ENCODE data around the gene CATSPERE.

Gene CATSPERE

DNA sequence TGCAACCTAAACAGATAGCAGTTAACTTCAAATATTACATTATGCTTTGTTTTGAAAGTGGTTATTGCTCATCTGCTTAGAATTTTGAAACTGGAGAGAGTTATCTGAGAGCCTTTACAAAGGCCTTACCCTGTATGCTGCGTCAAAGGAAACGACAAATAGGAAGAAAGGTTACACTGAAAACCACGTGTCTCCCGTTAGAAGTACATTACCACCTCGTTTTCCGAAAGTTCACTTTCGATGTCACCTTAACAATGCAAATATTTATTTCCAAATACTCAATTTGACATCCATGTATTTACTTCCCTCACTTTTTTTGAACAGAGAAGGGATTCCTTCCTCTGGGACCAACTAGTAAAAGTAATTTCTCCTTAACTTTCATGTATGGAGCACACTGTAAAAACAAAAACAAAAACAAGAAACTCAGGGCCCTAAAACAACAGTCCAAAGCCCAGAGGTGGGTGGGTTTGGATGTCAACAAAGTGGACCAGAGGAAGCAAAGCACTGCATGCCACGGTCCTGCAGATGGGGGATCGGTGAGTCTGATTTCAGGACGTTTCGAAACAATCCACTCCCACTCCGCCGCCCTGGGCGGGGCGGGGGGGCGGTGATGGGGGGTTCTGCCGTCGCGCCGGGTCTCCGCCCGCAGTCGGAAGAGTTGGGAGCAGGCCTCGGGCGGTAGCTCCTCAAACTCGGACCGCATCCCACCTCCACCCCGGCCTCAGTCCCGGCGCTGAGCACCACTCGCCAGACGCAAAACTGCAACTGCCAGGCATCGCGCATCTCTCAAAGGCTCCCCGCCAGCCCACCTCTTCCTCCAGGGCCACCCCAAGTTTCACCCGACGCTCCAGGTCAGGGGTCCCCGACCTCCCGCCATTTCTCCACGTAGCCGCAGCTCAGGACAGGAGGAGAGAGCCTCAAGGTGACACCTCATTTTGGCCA is 10.2 kb upstream of the CATSPERE start:
- no peak for TF ChIP-seq EZH2 (IDR thresholded peaks at IDR 0.05; ENCODE audit: borderline replicate concordance, low read length)
- TF ChIP-seq, protein P1, sequence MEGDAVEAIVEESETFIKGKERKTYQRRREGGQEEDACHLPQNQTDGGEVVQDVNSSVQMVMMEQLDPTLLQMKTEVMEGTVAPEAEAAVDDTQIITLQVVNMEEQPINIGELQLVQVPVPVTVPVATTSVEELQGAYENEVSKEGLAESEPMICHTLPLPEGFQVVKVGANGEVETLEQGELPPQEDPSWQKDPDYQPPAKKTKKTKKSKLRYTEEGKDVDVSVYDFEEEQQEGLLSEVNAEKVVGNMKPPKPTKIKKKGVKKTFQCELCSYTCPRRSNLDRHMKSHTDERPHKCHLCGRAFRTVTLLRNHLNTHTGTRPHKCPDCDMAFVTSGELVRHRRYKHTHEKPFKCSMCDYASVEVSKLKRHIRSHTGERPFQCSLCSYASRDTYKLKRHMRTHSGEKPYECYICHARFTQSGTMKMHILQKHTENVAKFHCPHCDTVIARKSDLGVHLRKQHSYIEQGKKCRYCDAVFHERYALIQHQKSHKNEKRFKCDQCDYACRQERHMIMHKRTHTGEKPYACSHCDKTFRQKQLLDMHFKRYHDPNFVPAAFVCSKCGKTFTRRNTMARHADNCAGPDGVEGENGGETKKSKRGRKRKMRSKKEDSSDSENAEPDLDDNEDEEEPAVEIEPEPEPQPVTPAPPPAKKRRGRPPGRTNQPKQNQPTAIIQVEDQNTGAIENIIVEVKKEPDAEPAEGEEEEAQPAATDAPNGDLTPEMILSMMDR (IDR thresholded peaks at IDR 0.05; ENCODE audit: low read length) = no peak
- H2AFZ ChIP-seq (ENCODE audit: low read length) = no peak overlapping the region

DNA sequence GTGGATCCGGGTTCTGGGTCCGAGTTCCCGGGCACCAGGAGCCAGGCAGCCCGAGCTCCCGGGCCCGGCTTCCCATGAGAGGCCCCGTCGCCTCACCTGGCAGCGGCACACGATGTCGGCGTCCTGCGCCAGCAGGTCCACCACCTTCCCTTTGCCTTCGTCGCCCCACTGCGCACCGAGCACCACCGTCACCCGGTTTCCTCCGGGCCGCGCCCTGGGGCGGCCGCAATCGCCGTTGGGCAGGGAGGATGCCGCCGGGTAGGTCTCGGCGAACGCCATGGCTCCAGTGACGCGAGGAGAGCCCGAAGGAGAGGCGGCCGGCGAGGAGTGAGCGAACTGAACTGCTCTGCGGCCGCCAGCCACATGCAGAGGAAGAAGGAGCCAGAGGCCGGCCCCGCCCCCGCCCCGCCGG is 9.5 kb upstream of the CATSPERE start, which contains the start of gene ADSS2:
TSS of gene ADSS2 (minus strand) at position 371 of the 412 bp plus-strand sequence. CDS start at position 279, 92 bp downstream.
- H3K9ac ChIP-seq (ENCODE audit: low read length) = peak within 1 kb of the TSS; percentile 98
- H4K20me1 ChIP-seq (ENCODE audit: insufficient read depth, low read length) = no peaks in the 10 kb centered on the region
- no peaks in the 10 kb centered on the region for H3F3A ChIP-seq (ENCODE audit: insufficient read depth, low read length)
- TF ChIP-seq EZH2 (IDR thresholded peaks at IDR 0.05; ENCODE audit: borderline replicate concordance, low read length) = no peak
- TF ChIP-seq, protein P1 (IDR thresholded peaks at IDR 0.05; ENCODE audit: low read length) = no peak
- peak within 1 kb of the TSS; percentile 77 for H3K27ac ChIP-seq (ENCODE audit: low read depth, low read length, poor library complexity, severe bottlenecking)
- H3K4me2 ChIP-seq (ENCODE audit: low read length) = peak within 1 kb of the TSS; percentile 90
- no peaks in the 10 kb centered on the region for H3K27me3 ChIP-seq (ENCODE audit: insufficient read depth, low read length)
- H3K9me2 ChIP-seq (ENCODE audit: low read depth, low read length) = no peaks in the 10 kb centered on the region
- H3K4me3 ChIP-seq (ENCODE audit: low read depth, low read length, poor library complexity, severe bottlenecking) = peak within 1 kb of the TSS; percentile 98
- peaks cover 46% of the 10 kb centered on the region for H3K4me1 ChIP-seq (ENCODE audit: insufficient read depth, low read length, severe bottlenecking)
- H3K79me2 ChIP-seq (ENCODE audit: insufficient read depth, low read length) = peaks cover 48% of the 10 kb centered on the region
- H3K9me3 ChIP-seq (ENCODE audit: low read length) = no peaks in the 10 kb centered on the region
- peaks cover 36% of the 10 kb centered on the region for H3K36me3 ChIP-seq (ENCODE audit: insufficient read depth, low read length)
- H2AFZ ChIP-seq (ENCODE audit: low read length) = peak within 1 kb of the TSS; percentile 24; the same call in 1 of the 2 replicates

More for the DNA sequence above, 10.2 kb upstream of the CATSPERE start:
- H3K4me2 ChIP-seq (ENCODE audit: low read length) = peak overlapping the region; percentile 90
- peaks cover 55% of the 10 kb centered on the region for H3K79me2 ChIP-seq (ENCODE audit: insufficient read depth, low read length)
- H4K20me1 ChIP-seq (ENCODE audit: insufficient read depth, low read length) = no peaks in the 10 kb centered on the region
- peak overlapping the region; percentile 98 for H3K9ac ChIP-seq (ENCODE audit: low read length)
- H3F3A ChIP-seq (ENCODE audit: insufficient read depth, low read length) = no peaks in the 10 kb centered on the region
- H3K4me3 ChIP-seq (ENCODE audit: low read depth, low read length, poor library complexity, severe bottlenecking) = peak overlapping the region; percentile 98
- H3K27ac ChIP-seq (ENCODE audit: low read depth, low read length, poor library complexity, severe bottlenecking) = peak overlapping the region; percentile 77
- H3K4me1 ChIP-seq (ENCODE audit: insufficient read depth, low read length, severe bottlenecking) = peaks cover 46% of the 10 kb centered on the region
- no peaks in the 10 kb centered on the region for H3K27me3 ChIP-seq (ENCODE audit: insufficient read depth, low read length)
- H3K36me3 ChIP-seq (ENCODE audit: insufficient read depth, low read length) = peaks cover 42% of the 10 kb centered on the region
- H3K9me3 ChIP-seq (ENCODE audit: low read length) = no peaks in the 10 kb centered on the region
- no peaks in the 10 kb centered on the region for H3K9me2 ChIP-seq (ENCODE audit: low read depth, low read length)

DNA sequence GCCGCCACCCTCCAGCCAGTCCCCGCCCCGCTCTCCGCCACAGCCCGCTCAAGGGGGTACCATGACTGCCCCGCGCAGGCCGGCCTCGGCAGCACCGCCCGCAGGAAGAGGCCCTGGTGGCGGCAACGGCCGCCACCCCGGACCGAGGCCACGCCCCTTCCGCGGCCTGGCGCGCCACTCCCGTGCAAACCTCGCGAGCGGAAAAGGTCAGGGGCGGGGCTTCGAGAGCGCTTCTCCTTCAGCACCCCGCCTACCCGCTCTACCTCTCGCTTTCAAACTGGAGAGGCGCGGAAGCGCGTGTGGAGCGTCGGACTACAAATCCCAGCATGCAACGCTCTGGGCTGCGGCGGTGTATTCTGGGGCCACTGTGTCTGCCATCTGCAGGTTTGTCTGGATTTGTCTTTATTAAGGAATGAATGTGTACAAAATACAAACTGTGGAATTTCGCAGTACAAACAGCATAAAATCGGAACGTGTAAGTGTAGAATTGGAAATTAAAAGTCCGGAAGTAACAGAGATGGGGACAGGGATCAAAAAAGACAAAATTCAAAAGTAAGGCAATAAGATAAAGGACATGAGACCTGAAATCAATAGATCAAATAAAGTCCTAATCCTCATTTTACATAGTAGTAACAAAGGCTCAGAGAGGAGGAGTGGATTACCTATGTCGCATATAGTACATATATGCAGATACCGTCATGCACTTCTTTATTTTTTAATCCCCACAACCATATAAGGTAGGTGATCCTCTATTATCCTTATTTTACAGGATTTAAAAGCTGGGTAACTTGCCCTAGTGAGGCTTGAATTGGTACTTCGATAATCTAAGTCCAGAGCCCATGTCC is 8.9 kb upstream of the CATSPERE start:
- peak overlapping the region; percentile 98 for H3K4me3 ChIP-seq (ENCODE audit: low read depth, low read length, poor library complexity, severe bottlenecking)
- peak overlapping the region; percentile 49 for H3K9ac ChIP-seq (ENCODE audit: low read length)
- H3F3A ChIP-seq (ENCODE audit: insufficient read depth, low read length) = no peaks in the 10 kb centered on the region
- TF ChIP-seq, protein P1 (IDR thresholded peaks at IDR 0.05; ENCODE audit: low read length) = peak; percentile 40
- TF ChIP-seq EZH2 (IDR thresholded peaks at IDR 0.05; ENCODE audit: borderline replicate concordance, low read length) = no peak
- H2AFZ ChIP-seq (ENCODE audit: low read length) = peak overlapping the region; percentile 24; the same call in 1 of the 2 replicates
- no peaks in the 10 kb centered on the region for H4K20me1 ChIP-seq (ENCODE audit: insufficient read depth, low read length)
- no peak overlapping the region for H3K27ac ChIP-seq (ENCODE audit: low read depth, low read length, poor library complexity, severe bottlenecking)
- H3K4me2 ChIP-seq (ENCODE audit: low read length) = peak overlapping the region; percentile 62
- H3K9me3 ChIP-seq (ENCODE audit: low read length) = no peaks in the 10 kb centered on the region
- H3K79me2 ChIP-seq (ENCODE audit: insufficient read depth, low read length) = peaks cover 42% of the 10 kb centered on the region
- peaks cover 33% of the 10 kb centered on the region for H3K36me3 ChIP-seq (ENCODE audit: insufficient read depth, low read length)
- H3K4me1 ChIP-seq (ENCODE audit: insufficient read depth, low read length, severe bottlenecking) = peaks cover 44% of the 10 kb centered on the region
- H3K9me2 ChIP-seq (ENCODE audit: low read depth, low read length) = no peaks in the 10 kb centered on the region
- H3K27me3 ChIP-seq (ENCODE audit: insufficient read depth, low read length) = no peaks in the 10 kb centered on the region

Data from OCI-LY1 (cell line).